Transverse colon (tissue), 4 donors: ENCODE data around the gene NUP37. TPM values are rescaled to one million over a fixed set of nuclear protein-coding genes. Genes with fewer than 3 reads are reported as not detected.

Experiments
- DNase-seq: peaks from one replicate; pipeline ENCODE4 v3.0.0-alpha.2; 2019
- H3K27ac ChIP-seq, 4 donors: fragments of 200-600 bp; sonication (generic); 2 replicates each; pipeline ENCODE4 v1.5.1; 2016 to 2018; ENCODE audit warnings: inconsistent platforms in 4 of 4
- H3K27me3 ChIP-seq: fragments of 200-600 bp; sonication (generic); 2 replicates; pipeline ENCODE4 v1.5.1; 2017; ENCODE audit warnings: inconsistent platforms
- H3K36me3 ChIP-seq, 4 donors: fragments of 200-600 bp; sonication (generic); 2 replicates each; pipeline ENCODE4 v1.5.1; 2017 to 2019; ENCODE audit warnings: inconsistent platforms in 4 of 4
- H3K4me1 ChIP-seq, 4 donors: fragments of 200-600 bp; sonication (generic); 2 replicates each; pipeline ENCODE4 v1.5.1; 2017 to 2020; ENCODE audit warnings: inconsistent platforms in 4 of 4
- H3K4me3 ChIP-seq, 4 donors: fragments of 200-600 bp; sonication (generic); 1 replicate in 1 of 4; 2 replicates in 3 of 4; pipeline versions ENCODE4 v1.5.1 to v1.6.1; 2017 to 2019; ENCODE audit warnings: inconsistent platforms in 4 of 4
- H3K9me3 ChIP-seq, 2 donors: fragments of 200-600 bp; sonication (generic); 2 replicates each; pipeline ENCODE4 v1.5.1; 2017 to 2019; ENCODE audit warnings: inconsistent platforms in 2 of 2
- CTCF ChIP-seq, 5 experiments: fragments of 200-600 bp in 3 of 5; fragments of 450-650 bp in 2 of 5; sonication (generic) in 3 of 5; IDR thresholded peaks; 1 replicate in 2 of 5; 2 replicates in 3 of 5; pipeline ENCODE4 v1.5.1; 2016 to 2017; ENCODE audit warnings: antibody characterized with exemption in 5 of 5, inconsistent platforms in 3 of 5, mild to moderate bottlenecking in 2 of 5, moderate library complexity in 1 of 5
- EP300 ChIP-seq: sonication (generic); formaldehyde crosslinking; IDR thresholded peaks from one replicate; pipeline ENCODE4 v1.6.1; 2017; ENCODE audit warnings: antibody characterized with exemption, low read depth
- POLR2A ChIP-seq: fragments of 450-650 bp; IDR thresholded peaks from one replicate; pipeline ENCODE4 v1.6.1; 2016; ENCODE audit warnings: antibody characterized with exemption, mild to moderate bottlenecking, moderate library complexity
- POLR2AphosphoS5 ChIP-seq, 3 donors: sonication (generic); formaldehyde crosslinking; IDR thresholded peaks; one replicate each; pipeline ENCODE4 v1.6.1; 2016; ENCODE audit warnings: antibody characterized with exemption in 3 of 3
- WGBS, 2 donors: methylation state at CpG; one replicate each; pipeline ENCODE4 v1.1.5; 2018; ENCODE audit warnings: low coverage in 1 of 2; 5-methylcytosine and 5-hydroxymethylcytosine counted together
- in situ Hi-C, 4 donors: fragments of 200-750 bp; cut with MboI; loops; one replicate each; pipeline versions ENCODE4 v1.15.0 to v1.15.1; 2017; ENCODE audit warnings: low sequenced_read_pairs in 3 of 4, low pct_ligation_motif_present in 1 of 4, low pct_unique_long_range_greater_than_20kb in 1 of 4
- intact Hi-C: fragments of 100-400 bp; cut with DNase I; formaldehyde crosslinking; loops from one replicate; pipeline ENCODE4 v1.15.1; 2023; ENCODE audit warnings: low total_unique reads
- total RNA-seq, 4 donors: library from RNA; depleted of rRNA; stranded (reverse); fragments of >200 nt; gene quantifications; one replicate each; pipeline ENCODE4 v1.1.0, GENCODE V29; 2016

The NUP37 gene
- total RNA-seq, 4 donors from 2014 or later: 2.6 to 19.3 (median 10.2) TPM

- in situ Hi-C loops (no loop called here), intact Hi-C loops (no loop called here)
- Histone ChIP-seq H3K36me3 (peaks cover 0 to 65% (median 9%) of the 10 kb centered on the region in 4 donors), H3K4me3 (no peak overlapping the region), H3K27me3 (no peaks in the 10 kb centered on the region), H3K4me1 (no peaks in the 10 kb centered on the region), H3K27ac (no peak overlapping the region), H3K9me3 (no peaks in the 10 kb centered on the region)
- 74 to 100% methylated on average over 1 of the region's 1 CpG for WGBS, 2 donors
- TF ChIP-seq EP300: no peak
- no peak for TF ChIP-seq POLR2AphosphoS5 (IDR thresholded peaks at IDR 0.05)
- no peak for TF ChIP-seq CTCF (IDR thresholded peaks at IDR 0.05)
- TF ChIP-seq POLR2A: no peak
- no peak for DNase-seq
Observed at GRCh38 chr12:102043928-102044327, 76.0 kb downstream of the NUP37 start.

- 63% methylated on average over 3 of the region's 3 CpGs for WGBS, 2 donors
- in situ Hi-C loops: no loop called here
- peaks cover 0 to 17% (median 7%) of the 10 kb centered on the region in 4 donors for H3K36me3 ChIP-seq
Observed at GRCh38 chr12:102033991-102034745, 85.7 kb downstream of the NUP37 start.

DNA sequence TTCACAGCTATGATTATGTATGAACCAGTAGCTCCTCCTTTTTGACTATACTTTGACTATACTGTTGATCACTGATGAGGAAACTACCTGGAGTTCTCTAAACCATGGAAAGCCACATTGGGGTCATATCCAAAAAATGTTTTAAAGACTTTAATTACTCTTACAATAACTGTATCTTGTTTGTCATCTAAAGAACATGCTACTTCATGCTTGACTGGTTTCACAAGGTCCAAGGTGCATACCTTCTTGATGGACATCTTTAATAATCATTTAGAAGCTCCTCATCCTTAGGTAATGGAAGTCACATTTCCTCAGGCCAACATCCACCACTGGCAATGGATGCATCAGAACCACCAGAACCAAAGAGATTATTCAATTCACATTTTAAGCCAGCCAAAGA lies 88.1 kb downstream of the NUP37 start:
- no peaks in the 10 kb centered on the region for H3K27me3 ChIP-seq
- no peaks in the 10 kb centered on the region for H3K9me3 ChIP-seq
- in situ Hi-C loops (no loop called here), intact Hi-C loops (no loop called here)
- no peaks in the 10 kb centered on the region for H3K4me1 ChIP-seq
- H3K4me3 ChIP-seq: no peak overlapping the region
- DNase-seq: no peak
- no peak for TF ChIP-seq POLR2A
- no peak for TF ChIP-seq CTCF (IDR thresholded peaks at IDR 0.05)
- no peak for TF ChIP-seq POLR2AphosphoS5 (IDR thresholded peaks at IDR 0.05)
- TF ChIP-seq EP300: no peak
- no peak overlapping the region for H3K27ac ChIP-seq
- H3K36me3 ChIP-seq: peaks cover 0 to 7% (median 3%) of the 10 kb centered on the region in 4 donors

More at GRCh38 chr12:102033991-102034745, 85.7 kb downstream of the NUP37 start:
- Histone ChIP-seq H3K4me3 (no peak overlapping the region), H3K9me3 (no peaks in the 10 kb centered on the region), H3K27me3 (no peaks in the 10 kb centered on the region), H3K27ac (no peak overlapping the region), H3K4me1 (no peaks in the 10 kb centered on the region)
- intact Hi-C loops: no loop called here
- TF ChIP-seq EP300 (no peak), POLR2AphosphoS5 (IDR thresholded peaks at IDR 0.05) (no peak), POLR2A (no peak), CTCF (IDR thresholded peaks at IDR 0.05) (no peak)
- DNase-seq: no peak

GRCh38 chr12:102029141-102029540 lies 90.8 kb downstream of the NUP37 start:
- 78 to 85% methylated on average over 4 of the region's 4 CpGs for WGBS, 2 donors
- intact Hi-C loops (no loop called here), in situ Hi-C loops (no loop called here)
- no peak for TF ChIP-seq CTCF (IDR thresholded peaks at IDR 0.05)
- TF ChIP-seq EP300: no peak
- no peak for TF ChIP-seq POLR2AphosphoS5 (IDR thresholded peaks at IDR 0.05)
- TF ChIP-seq POLR2A: no peak
- Histone ChIP-seq H3K27ac (peak overlapping the region in 1 of 4 donors; percentile 17), H3K27me3 (no peaks in the 10 kb centered on the region), H3K36me3 (peaks cover 0 to 6% (median 0%) of the 10 kb centered on the region in 4 donors), H3K4me3 (no peak overlapping the region), H3K9me3 (no peaks in the 10 kb centered on the region), H3K4me1 (peaks cover 0 to 6% (median 0%) of the 10 kb centered on the region in 4 donors)
- DNase-seq: no peak
